ENCODE measurements around the gene MEG3. TPM values are rescaled to one million over a fixed set of nuclear protein-coding genes. Genes with fewer than 3 reads are reported as not detected.
"Not testable (repeated sequence)": the region's sequence is repeated elsewhere in the genome, so short reads cannot be mapped to it uniquely, and the experiment has no call there.

Gene MEG3
- total RNA-seq, 1 donor from 2014 or later = 46.1 TPM

- Histone ChIP-seq H3K4me3 (ENCODE audit: low read depth, low read length) (no peak overlapping the region), H3K27me3 (ENCODE audit: control insufficient read depth, insufficient read depth, low read length) (peaks cover 5% of the 10 kb centered on the region), H3K36me3 (ENCODE audit: control insufficient read depth, insufficient read depth, low read length) (no peaks in the 10 kb centered on the region)
- no peak for TF ChIP-seq CTCF (IDR thresholded peaks at IDR 0.05; ENCODE audit: insufficient read depth, low read length, poor library complexity, severe bottlenecking)
- no peak for DNase-seq (ENCODE audit: low read depth)
Observed at GRCh38 chr14:100800041-100800440, 25.9 kb upstream of the MEG3 start.

GRCh38 chr14:100801433-100801832, 24.5 kb upstream of the MEG3 start:
- not testable (repeated sequence) for H3K27me3 ChIP-seq (ENCODE audit: control insufficient read depth, insufficient read depth, low read length); DNase-seq (ENCODE audit: low read depth); H3K4me3 ChIP-seq (ENCODE audit: low read depth, low read length); H3K36me3 ChIP-seq (ENCODE audit: control insufficient read depth, insufficient read depth, low read length)

GRCh38 chr14:100802179-100802578, 23.7 kb upstream of the MEG3 start:
- no peak for DNase-seq (ENCODE audit: low read depth)
- no peak for TF ChIP-seq CTCF (IDR thresholded peaks at IDR 0.05; ENCODE audit: insufficient read depth, low read length, poor library complexity, severe bottlenecking)
- H3K4me3 ChIP-seq (ENCODE audit: low read depth, low read length) = no peak overlapping the region
- no peaks in the 10 kb centered on the region for H3K36me3 ChIP-seq (ENCODE audit: control insufficient read depth, insufficient read depth, low read length)
- H3K27me3 ChIP-seq (ENCODE audit: control insufficient read depth, insufficient read depth, low read length) = peaks cover 8% of the 10 kb centered on the region

- no peak overlapping the region for H3K4me3 ChIP-seq (ENCODE audit: low read depth, low read length)
- H3K27me3 ChIP-seq (ENCODE audit: control insufficient read depth, insufficient read depth, low read length) = peaks cover 13% of the 10 kb centered on the region
- no peak for DNase-seq (ENCODE audit: low read depth)
- no peak for TF ChIP-seq CTCF (IDR thresholded peaks at IDR 0.05; ENCODE audit: insufficient read depth, low read length, poor library complexity, severe bottlenecking)
- H3K36me3 ChIP-seq (ENCODE audit: control insufficient read depth, insufficient read depth, low read length) = no peaks in the 10 kb centered on the region
Observed at GRCh38 chr14:100802766-100803165, 23.2 kb upstream of the MEG3 start.

- no peak for DNase-seq (ENCODE audit: low read depth)
- no peaks in the 10 kb centered on the region for H3K36me3 ChIP-seq (ENCODE audit: control insufficient read depth, insufficient read depth, low read length)
- peaks cover 14% of the 10 kb centered on the region for H3K27me3 ChIP-seq (ENCODE audit: control insufficient read depth, insufficient read depth, low read length)
- TF ChIP-seq CTCF (IDR thresholded peaks at IDR 0.05; ENCODE audit: insufficient read depth, low read length, poor library complexity, severe bottlenecking) = no peak
- no peak overlapping the region for H3K4me3 ChIP-seq (ENCODE audit: low read depth, low read length)
Observed at GRCh38 chr14:100803226-100803625, 22.7 kb upstream of the MEG3 start.

- no peak for TF ChIP-seq CTCF (IDR thresholded peaks at IDR 0.05; ENCODE audit: insufficient read depth, low read length, poor library complexity, severe bottlenecking)
- no peaks in the 10 kb centered on the region for H3K36me3 ChIP-seq (ENCODE audit: control insufficient read depth, insufficient read depth, low read length)
- no peak overlapping the region for H3K4me3 ChIP-seq (ENCODE audit: low read depth, low read length)
- no peak for DNase-seq (ENCODE audit: low read depth)
- peaks cover 18% of the 10 kb centered on the region for H3K27me3 ChIP-seq (ENCODE audit: control insufficient read depth, insufficient read depth, low read length)
Observed at GRCh38 chr14:100803676-100804075, 22.2 kb upstream of the MEG3 start.
